NCI-H460 (cell line): ENCODE results near the gene TYW1B. TPM values are rescaled to one million over a fixed set of nuclear protein-coding genes. Genes with fewer than 3 reads are reported as not detected.
"Not testable (repeated sequence)": the region's sequence is repeated elsewhere in the genome, so short reads cannot be mapped to it uniquely, and the experiment has no call there.

Source experiments
- DNase-seq: peaks from one replicate; pipeline ENCODE4 v3.0.0-alpha.2; 2016; ENCODE audit warnings: low read depth; ENCODE audit errors: extremely low read depth
- total RNA-seq: library from RNA; depleted of rRNA; stranded (reverse); fragments of >200 nt; shearing (Covaris generic); gene quantifications from 2 replicates; pipeline ENCODE4 v1.2.3, GENCODE V29; 2014

The TYW1B gene
- total RNA-seq, 1 experiment from 2014 or later = 1.2 TPM

DNA sequence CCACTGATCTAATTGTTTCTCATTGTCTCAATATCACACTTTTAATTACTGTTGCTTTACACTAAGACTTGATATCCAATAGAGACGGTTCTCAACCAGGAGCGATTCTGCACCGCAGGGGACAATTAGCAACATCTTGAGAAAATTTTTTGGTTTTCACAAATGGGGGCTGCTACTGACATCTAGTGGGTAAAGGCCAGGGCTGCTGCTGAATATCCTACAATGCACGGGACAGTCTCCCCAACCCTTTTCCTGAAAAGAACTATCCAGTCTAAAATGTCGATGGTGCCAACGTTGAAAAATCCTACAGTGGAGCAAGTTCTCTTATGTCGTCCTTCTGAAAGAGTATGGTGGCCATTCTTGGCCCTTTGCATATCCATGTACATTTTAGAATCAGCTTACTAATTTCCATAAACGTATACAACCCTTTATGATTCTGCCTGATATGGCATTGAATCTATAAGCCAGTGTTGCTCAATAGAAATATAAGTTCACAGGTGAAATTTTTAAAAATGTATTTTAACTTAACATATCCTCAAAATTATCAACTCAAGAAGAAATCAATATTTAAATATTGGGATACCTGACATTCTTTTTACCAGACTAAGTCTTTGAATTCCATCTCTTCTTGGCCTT is 192.6 kb downstream of the TYW1B start:
- not testable (repeated sequence) for DNase-seq

GRCh38 chr7:72632765-72633292 is 195.2 kb downstream of the TYW1B start:
- DNase-seq = not testable (repeated sequence)

DNA sequence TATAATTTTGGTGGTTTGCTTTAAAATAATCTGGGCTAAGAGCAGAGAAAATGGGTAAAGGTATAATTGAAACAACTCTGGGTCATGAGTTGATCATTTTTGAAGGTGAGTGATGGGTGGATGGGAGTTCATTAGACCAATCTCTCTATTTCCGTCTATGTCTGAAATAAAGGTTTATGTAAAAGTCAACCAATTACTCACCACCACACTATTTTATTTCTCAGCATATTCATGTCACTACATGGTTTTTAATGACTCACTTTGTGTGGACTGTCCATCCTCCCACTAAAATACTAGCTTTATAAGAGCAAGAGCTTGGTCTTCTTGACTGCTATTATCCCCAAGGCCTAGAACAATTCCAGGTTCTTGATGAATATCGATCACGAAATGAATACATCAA is 199.6 kb downstream of the TYW1B start:
- not testable (repeated sequence) for DNase-seq

DNA sequence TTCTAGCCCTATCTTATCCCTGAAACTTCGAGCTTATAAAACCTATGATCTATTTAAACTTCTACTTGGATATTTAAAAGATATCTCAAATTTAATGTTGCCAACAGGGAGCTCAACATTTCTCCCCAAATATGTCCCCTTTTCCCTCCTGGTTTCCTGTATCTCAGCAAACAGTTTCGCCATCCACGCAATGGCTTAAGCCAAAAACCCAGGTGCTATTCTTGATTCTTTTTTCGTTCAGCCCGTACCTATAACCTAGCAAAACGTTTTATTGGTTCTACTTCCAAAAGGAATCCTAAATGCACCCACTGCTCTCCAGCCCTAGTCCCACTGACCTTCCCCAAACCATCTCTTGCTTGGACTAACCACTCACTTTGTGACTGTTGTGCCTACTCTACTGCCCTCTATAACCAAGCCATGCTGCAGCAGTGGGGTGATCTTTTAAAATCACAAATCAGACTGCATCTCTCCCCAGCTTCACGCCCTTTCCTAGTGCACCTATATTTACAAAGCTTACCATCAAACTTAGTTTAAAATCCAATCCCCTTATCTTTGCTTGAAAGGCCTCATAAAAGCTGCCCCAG is 201.5 kb downstream of the TYW1B start:
- not testable (repeated sequence) for DNase-seq

GRCh38 chr7:72625721-72626423 is 202.1 kb downstream of the TYW1B start:
- not testable (repeated sequence) for DNase-seq

DNA sequence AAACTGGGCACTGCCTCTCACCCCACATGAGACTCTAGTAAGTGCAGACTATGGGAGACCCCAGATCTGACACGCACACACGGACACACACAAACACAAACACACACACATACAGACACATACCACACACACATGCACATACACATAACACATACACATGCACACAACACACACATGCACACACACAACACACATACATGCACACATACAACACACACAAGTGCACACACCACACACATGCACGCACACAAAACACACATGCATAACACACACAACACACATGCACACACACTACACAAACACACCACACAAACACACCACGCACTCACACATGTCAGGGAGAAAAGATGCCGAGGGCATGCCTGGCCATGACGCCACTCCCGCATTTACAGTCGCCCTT is 205.5 kb downstream of the TYW1B start:
- no peak for DNase-seq

DNA sequence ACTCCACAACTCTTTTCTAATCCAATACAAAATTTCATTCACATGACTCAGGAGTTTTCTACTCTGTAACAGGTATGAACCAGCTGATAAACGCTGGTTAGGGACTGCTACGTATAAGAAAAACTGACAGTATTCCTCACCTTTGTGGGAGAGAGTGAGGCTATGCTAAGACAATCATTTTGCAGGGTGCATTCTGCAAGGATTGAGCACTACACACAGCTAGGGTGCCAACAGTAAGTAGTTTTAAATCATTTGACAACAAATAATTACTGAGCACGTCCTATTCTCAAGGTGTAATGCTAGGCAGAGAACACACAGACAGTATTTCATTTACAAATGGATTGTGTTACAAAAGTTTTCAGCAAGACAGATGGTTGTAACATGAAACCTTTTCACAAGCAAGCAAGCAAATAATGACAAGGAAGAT is 206.2 kb downstream of the TYW1B start:
- DNase-seq = not testable (repeated sequence)

- DNase-seq = not testable (repeated sequence)
These were observed 207.1 kb downstream of the TYW1B start for GRCh38 chr7:72620923-72621322.

DNA sequence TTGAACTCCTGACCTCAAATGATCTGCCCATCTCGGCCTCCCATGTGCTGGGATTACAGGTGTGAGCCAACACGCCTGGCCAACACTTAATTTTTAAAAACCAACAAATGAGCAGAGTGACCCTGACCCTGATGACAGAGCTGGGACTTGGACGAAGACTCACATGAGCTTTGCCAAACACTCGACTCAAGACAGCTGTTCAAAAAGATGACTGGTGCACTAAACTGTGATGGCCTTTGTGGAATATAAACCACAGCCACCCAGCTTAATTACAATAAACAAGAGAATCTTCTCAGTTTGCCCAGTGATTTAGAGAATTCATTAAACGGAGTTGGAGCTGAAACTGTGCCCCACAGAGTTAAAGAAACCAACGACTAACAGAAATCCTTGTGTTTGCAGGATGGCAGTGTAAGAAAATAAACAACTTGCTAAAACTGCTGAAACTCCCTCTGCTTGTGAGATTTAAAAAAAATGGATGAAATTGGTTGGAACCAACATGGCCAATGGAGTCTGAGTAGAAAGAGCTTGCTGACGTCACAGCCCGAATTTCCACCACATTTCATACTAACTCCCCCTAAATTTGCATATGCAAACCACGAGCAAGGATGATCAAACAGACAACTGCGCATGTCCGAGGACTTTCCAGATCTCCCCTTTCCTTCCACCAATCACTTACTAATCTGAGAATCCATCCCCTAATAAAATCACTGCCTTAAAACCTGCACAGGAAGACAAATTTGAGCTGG is 209.4 kb downstream of the TYW1B start:
- not testable (repeated sequence) for DNase-seq

DNA sequence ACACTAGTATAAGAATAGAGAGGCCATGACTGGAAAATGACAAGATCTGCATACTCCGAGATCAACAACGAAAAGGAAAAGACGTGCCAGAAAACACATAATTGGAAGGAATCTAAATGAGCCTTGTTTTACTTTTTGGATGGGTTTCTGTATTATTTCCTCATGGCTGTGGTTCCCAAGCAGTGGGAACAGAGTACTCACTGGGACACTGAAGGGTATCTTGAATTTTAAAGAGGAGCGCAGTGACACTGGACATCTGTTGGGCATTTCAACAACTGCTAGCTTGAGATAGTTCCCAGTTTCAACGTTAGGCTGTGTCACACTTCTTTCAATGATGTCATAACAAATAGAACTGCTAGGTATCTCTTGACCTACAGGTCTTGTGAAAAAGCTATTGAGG is 218.2 kb downstream of the TYW1B start:
- not testable (repeated sequence) for DNase-seq

- DNase-seq = not testable (repeated sequence)
These were observed 220.0 kb downstream of the TYW1B start for GRCh38 chr7:72607988-72608387.

DNA sequence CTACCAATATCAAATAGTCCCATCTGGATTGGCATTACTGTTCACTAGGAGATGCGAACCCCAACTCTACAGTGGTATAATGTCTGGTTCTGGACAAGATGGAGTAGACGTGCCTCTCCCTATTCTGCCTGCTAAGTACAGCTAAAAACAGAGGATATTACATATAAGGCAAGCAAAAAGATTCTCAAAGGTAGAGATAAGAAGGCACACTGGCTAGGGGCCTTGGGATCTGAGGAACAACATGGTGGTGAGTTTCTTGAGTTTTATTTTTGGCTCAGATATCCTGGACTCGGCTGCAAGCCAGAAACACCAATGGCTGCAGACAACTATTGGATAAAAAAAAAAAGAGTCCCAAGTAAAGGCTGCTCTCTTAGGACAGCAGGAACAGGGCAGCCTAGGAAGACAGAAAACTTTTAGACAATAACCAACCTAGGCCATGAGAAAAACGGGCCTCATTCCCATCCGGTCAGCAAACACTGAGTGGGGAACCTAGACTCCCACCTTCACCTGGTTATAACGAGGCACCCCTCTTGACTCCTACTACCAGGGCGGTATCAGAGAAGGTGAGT is 222.1 kb downstream of the TYW1B start:
- not testable (repeated sequence) for DNase-seq

GRCh38 chr7:72604771-72605611 is 223.0 kb downstream of the TYW1B start:
- not testable (repeated sequence) for DNase-seq

DNA sequence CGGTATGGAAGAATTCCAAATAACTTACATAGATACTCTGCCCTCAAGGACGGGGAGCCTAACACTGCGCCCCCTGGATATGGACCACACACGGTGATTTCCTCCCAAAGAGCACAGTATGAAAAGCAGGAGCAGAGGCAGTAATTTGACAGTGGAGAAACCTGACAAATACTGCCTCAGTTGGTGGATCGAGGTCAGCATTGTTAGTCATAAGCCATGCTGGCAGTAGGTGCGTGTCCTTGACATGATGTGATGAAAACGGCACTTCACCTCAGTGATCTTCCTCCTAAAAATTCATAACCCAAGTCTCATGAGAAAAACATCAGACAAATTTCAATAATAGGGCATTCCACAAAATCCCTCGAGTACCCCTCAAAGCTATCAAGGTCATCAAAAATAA is 224.5 kb downstream of the TYW1B start:
- not testable (repeated sequence) for DNase-seq

GRCh38 chr7:72603073-72603472 is 224.9 kb downstream of the TYW1B start:
- no peak for DNase-seq

GRCh38 chr7:72601683-72602082 is 226.3 kb downstream of the TYW1B start:
- not testable (repeated sequence) for DNase-seq

DNA sequence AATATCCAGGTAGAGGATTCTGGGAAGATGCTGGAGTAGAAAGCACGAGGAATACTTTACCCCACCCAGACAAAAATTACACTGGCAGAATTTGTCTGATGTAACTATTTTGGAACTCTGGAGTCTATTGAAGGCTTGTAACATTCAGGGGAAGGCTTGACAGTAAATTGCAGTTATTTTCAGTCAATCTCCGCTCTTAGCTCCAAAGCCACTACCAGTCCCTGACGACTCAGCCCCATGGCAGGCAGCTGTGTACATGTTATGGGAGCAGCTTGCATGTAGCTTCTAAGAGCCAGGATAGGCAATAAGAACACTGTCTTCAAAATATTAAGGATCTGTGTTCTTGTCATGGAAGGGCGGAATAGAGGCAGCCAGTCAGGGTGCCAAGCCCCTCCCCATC is 238.0 kb downstream of the TYW1B start:
- not testable (repeated sequence) for DNase-seq

DNA sequence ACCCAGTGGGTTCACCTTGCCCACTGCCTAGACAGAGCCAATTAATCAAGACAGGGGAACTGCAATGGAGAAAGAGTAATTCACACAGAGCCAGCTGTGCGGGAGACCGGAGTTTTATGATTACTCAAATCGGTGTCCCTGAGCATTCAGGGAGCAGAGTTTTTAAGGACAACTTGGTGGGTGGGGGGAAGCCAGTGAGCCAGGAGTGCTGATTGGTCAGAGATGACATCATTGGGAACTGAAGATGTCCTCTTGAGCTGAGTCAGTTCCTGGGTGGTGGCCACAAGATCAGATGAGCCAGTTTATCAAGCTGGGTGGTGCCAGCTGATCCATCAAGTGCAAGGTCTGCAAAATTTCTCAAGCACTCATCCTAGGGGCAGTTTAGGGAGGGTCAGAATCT is 240.7 kb downstream of the TYW1B start:
- DNase-seq = not testable (repeated sequence)

GRCh38 chr7:72584576-72584975 is 243.4 kb downstream of the TYW1B start:
- DNase-seq = not testable (repeated sequence)
